HG02678 (cell line): ENCODE measurements around the gene ZNF664.
"Not testable (repeated sequence)": the region's sequence is repeated elsewhere in the genome, so short reads cannot be mapped to it uniquely, and the experiment has no call there.

Source experiments
- ATAC-seq: cut with Tn5 transposase; IDR thresholded peaks from one replicate; pipeline ENCODE4 v1.9.1; 2021; ENCODE audit warnings: mild to moderate bottlenecking, moderate library complexity; ENCODE audit not compliant: unreplicated experiment

The ZNF664 gene

DNA sequence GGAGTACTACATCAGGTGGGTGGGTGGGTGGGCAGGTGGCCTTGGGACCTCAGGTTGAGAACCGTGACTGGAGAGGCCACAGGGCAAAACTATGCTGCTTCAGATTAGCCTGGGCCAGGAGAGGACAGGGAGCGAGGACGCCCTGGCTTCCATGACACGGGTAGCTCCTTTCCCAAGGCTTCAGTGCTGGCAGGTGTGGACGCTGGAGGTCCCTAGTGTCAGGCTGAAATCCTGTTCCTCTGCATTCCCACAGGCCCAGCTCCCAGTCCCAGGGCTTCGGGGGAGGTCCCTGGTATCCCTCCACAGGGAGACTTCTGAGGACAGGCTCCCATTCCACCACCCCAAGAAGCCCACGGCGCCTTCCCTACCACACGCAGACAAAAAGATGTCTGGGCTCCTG lies 32.0 kb upstream of the ZNF664 start:
- no peak for ATAC-seq

GRCh38 chr12:123941624-123942237 lies 31.3 kb upstream of the ZNF664 start:
- no peak for ATAC-seq

GRCh38 chr12:123942238-123942653 lies 30.8 kb upstream of the ZNF664 start:
- ATAC-seq = no peak

DNA sequence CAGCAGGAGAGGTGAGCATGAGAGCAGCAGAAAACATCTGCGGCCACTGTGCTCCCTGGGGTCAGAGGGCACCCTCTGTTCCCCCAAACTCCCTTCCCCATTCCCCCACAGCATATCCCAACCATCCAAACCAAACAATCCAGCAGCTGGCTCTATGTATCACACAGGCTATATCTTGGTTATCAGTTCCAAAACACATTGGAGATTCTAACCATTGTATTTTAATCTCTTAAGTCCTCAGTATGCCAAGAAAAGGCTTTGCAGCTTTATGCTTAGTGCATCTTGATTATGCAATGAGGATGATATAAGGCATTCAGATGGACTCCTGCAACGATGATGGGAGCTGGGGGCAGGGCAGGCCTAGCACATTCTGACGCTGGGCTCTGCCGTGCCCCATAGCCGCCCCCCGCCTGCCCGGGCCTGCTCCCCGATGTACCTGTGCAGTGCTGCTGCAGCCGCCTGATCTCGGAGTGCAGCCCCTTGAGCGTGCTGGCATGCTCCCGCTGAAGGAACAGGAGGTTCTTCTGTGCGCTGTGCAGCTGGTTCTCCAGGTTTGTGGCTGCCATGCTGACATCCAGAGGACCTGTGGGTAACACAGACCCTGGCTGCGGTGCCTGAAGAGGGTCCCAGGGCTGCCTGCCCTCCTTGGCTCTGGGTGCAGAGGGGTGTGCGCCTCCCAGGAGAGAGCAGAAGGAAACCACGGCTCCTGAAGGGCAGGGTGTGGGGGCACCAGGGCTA lies 29.9 kb upstream of the ZNF664 start:
- no peak for ATAC-seq

GRCh38 chr12:123943816-123944215 lies 29.2 kb upstream of the ZNF664 start:
- ATAC-seq = no peak

DNA sequence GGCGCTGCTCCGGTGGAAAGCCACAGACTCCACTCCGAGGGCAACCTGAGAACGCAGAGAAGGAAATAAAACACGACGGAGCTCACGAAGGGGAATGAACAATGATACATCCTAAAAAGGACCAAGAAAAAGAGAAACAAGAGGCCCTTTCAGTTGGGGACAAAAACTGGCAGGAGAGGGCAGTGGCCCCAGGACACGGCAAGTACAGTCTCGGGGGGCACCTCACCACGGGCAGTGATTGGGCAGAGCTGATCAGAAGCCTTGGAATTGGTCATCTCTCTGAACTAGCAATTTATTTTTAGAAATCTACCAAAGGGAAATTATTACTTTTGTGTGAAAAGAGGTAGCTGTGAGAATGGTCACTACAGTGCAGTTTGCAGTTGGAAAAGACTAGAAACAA lies 28.3 kb upstream of the ZNF664 start:
- no peak for ATAC-seq

DNA sequence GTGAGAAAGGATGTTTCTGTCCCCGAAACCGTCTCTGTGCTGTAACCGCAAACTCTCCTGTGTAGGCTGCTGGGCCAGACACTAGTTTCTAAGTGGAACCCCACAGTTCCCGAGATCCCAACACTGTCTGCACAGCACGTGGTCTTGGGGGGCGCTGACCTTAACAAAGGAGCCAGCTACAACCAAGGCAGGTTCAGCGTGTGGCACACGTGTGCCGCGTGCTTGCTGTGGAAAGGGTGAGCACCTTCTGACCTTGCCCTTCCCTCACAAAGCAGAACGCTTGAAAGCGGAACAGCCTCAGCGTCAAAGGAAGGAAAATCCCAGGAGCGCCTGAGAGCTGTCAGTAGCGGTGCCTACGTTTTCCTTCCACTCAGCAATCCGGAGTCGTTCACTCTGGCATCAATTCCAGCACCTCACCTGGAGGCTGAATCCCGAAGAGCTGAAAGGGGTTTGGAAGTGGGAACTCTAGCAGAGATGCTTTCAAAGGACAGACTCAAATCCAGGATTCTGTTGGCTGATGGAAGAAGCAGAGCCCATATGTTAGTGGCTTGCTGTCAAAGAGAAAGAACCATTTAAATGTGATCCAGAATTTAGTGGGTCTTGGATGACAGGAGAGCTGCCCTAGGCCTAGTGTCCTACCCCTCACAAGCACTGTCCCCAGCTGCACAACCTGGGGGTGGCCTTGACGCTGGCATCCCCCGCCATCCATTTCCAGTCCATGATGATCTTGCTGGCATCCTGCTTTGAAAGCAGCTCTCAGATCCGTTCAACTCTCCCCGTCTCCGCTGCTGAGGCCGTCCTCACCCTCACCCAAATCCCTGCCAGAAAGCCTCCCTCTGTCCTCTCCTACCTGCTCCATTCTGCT lies 27.5 kb upstream of the ZNF664 start:
- no peak for ATAC-seq

DNA sequence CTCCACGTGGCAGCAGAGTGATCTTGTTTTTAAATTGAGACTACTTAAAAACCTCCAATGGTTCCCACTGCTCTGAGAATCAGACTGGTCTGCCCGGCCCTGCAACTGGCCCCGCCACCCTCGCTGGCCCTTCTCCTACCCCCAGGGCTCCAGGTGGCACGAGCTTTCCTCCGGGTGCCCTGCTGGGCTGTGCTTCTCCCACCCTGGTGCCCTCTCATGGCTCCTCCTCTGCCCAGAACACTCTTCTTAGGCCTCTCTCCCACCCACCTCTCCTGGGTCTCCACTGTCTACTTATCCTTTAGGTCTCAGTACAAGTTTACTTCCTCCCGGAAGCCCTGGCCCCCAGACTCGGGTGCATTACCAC lies 26.9 kb upstream of the ZNF664 start:
- no peak for ATAC-seq

GRCh38 chr12:123946516-123947505 lies 26.2 kb upstream of the ZNF664 start:
- not testable (repeated sequence) for ATAC-seq

DNA sequence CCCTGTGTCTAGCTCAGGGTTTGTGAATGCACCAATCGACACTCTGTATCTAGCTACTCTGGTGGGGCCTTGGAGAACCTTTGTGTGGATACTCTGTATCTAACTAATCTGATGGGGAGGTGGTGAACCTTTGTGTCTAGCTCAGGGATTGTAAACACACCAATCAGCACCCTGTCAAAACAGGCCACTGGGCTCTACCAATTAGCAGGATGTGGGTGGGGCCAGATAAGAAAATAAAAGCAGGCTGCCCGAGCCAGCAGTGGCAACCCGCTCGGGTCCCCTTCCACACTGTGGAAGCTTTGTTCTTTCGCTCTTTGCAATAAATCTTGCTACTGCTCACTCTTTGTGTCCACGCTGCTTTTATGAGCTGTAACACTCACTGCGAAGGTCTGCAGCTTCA lies 25.5 kb upstream of the ZNF664 start:
- not testable (repeated sequence) for ATAC-seq

- ATAC-seq = no peak
These were observed 24.6 kb upstream of the ZNF664 start for GRCh38 chr12:123948401-123948795.

GRCh38 chr12:123948796-123949769 lies 23.9 kb upstream of the ZNF664 start:
- ATAC-seq = no peak

DNA sequence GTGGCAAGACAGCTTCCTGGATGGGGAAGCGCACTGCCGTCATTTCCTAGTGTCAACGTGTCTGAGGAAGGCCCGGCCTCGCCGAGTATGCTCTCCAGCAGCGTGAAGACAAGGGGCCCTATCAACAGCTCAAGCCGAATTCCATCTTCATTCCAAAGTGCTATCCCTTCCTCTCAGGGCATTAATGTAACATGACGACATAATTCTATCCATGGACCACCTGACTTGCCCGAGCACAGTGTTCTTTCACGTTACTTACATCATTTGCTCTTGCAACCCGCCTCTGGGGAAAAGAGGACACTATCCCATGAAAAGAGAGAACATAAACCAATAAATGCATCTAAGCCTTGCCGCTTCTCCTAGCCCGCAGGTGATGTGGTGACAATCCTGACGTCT lies 23.2 kb upstream of the ZNF664 start:
- no peak for ATAC-seq

GRCh38 chr12:123950476-123951349 lies 22.3 kb upstream of the ZNF664 start:
- no peak for ATAC-seq

GRCh38 chr12:123951467-123951866 lies 21.5 kb upstream of the ZNF664 start:
- no peak for ATAC-seq

DNA sequence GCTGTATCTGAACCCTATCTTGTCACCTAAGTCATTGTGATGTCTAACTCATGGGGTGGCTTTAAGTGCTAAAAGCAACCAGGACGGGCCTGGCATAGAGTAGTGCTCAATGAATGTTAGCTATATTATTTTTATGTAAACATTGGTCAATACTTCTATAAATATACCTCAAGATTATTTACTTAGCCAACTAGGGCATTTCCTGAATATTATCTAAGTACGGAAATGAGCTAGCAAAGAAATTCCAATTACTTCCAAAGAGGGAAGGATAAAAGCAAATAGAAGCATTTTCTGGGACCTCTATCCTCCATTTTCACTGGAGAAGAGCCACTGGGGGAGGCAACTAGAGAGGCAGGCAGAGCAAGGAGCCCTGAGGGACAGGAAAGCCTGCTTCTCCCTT lies 21.0 kb upstream of the ZNF664 start:
- no peak for ATAC-seq

- ATAC-seq = no peak
These were observed 18.2 kb upstream of the ZNF664 start for GRCh38 chr12:123954647-123955350.

- ATAC-seq = no peak
These were observed 16.8 kb upstream of the ZNF664 start for GRCh38 chr12:123956249-123956648.
